Pancreas (tissue), 10 donors: Measurements from ENCODE around the gene XPO6. TPM values are rescaled to one million over a fixed set of nuclear protein-coding genes. Genes with fewer than 3 reads are reported as not detected.
A peak's percentile ranks its signal among the peaks of the same experiment; 100 is the strongest.

ENCODE experiments used
- ATAC-seq, 4 donors: fragments of 200-7000 bp; cut with Tn5 transposase; one replicate each; pipeline versions ENCODE4 v1.8.0 to v1.9.1; 2020; ENCODE audit warnings: mild to moderate bottlenecking in 4 of 4, moderate library complexity in 4 of 4
- DNase-seq, 6 donors: peaks; one replicate each; pipeline ENCODE4 v3.0.0-alpha.2; 2020
- FAIRE-seq: peaks from 2 replicates; lab custom pipeline; 2012; peaks lifted over from hg19 to GRCh38; lab: Jason Lieb, UNC
- H3K27ac ChIP-seq, 4 donors: fragments of 200-600 bp; sonication (generic); 1 replicate in 3 of 4; 2 replicates in 1 of 4; pipeline versions ENCODE4 v1.5.0 to v1.8.0; 2020
- H3K27me3 ChIP-seq, 4 donors: fragments of 200-600 bp; one replicate each; pipeline ENCODE4 v1.8.0; 2021
- H3K36me3 ChIP-seq, 3 donors: fragments of 200-600 bp; sonication (generic) in 1 of 3; one replicate each; pipeline versions ENCODE4 v1.5.0 to v1.8.0; 2020 to 2021
- H3K4me1 ChIP-seq, 3 donors: fragments of 200-600 bp; one replicate each; pipeline ENCODE4 v1.8.0; 2021
- H3K4me3 ChIP-seq, 4 donors: fragments of 200-600 bp; sonication (generic) in 2 of 4; one replicate each; pipeline versions ENCODE4 v1.5.0 to v1.8.0; 2020 to 2021
- H3K9me3 ChIP-seq, 4 donors: fragments of 200-600 bp; one replicate each; pipeline ENCODE4 v1.8.0; 2021
- WGBS, 2 donors: extraction: QIAGEN DNeasy Blood & Tissue Kit; methylation state at CpG; one replicate each; pipeline ENCODE4 v1.1.7; 2013; 5-methylcytosine and 5-hydroxymethylcytosine counted together
- intact Hi-C, 3 donors: fragments of 100-400 bp; cut with DNase I; formaldehyde crosslinking; loops; one replicate each; pipeline versions ENCODE4 v1.11.1 to v1.14.2; 2022
- polyA plus RNA-seq, 2 donors: library from polyadenylated mRNA; stranded (reverse); fragments of 200-250 nt; gene quantifications; one replicate each; pipeline ENCODE4 v1.2.3, GENCODE V29; 2013
- total RNA-seq, 6 donors: library from RNA; stranded (reverse); fragmentation: NEBNext Ultra II Directional in 4 of 6; extraction: Animal tissue kit (Norgen Biotek cat#: 25700) in 4 of 6; gene quantifications; one replicate each; pipeline versions ENCODE4 v1.2.1 to v1.2.4, GENCODE V29; 2021 to 2023
- TF ChIP-seq, protein P1 (sequence below), 4 donors: fragments of 200-600 bp; sonication (generic) in 3 of 4; IDR thresholded peaks; one replicate each; pipeline versions ENCODE4 v1.5.0 to v1.8.0; 2021; ENCODE audit warnings: antibody characterized with exemption in 4 of 4
- donor health status: healthy with polysubstance abuse.
- donor health status: DM: no; HTN: no; CAD: no; lungs with moderate emphysema.
- donor health status: DM: no; HTN: no; CAD: no.
- donor health status: control.
- donor health status: control.
- donor health status: Bipolar disorder and iron deficiency.
- donor health status: DM: yes; HTN: yes; CAD: no.
- donor health status: DM: no; HTN: no; CAD: no.
- donor health status: DM: no; HTN: no; CAD: no.
- donor health status: DM: yes; HTN: yes; CAD: no.

XPO6 gene
- total and polyA plus RNA-seq, 8 donors, result 32.6 to 73.6 (median 38.5) TPM

- Histone ChIP-seq H3K9me3 (no peaks in the 10 kb centered on the region), H3K27ac (peak overlapping the region in 1 of 4 donors; percentile 24), H3K27me3 (no peaks in the 10 kb centered on the region), H3K4me3 (no peak overlapping the region), H3K36me3 (peaks cover 0 to 9% (median 0%) of the 10 kb centered on the region in 3 donors), H3K4me1 (peaks cover 0 to 5% (median 0%) of the 10 kb centered on the region in 3 donors)
- TF ChIP-seq, protein P1, sequence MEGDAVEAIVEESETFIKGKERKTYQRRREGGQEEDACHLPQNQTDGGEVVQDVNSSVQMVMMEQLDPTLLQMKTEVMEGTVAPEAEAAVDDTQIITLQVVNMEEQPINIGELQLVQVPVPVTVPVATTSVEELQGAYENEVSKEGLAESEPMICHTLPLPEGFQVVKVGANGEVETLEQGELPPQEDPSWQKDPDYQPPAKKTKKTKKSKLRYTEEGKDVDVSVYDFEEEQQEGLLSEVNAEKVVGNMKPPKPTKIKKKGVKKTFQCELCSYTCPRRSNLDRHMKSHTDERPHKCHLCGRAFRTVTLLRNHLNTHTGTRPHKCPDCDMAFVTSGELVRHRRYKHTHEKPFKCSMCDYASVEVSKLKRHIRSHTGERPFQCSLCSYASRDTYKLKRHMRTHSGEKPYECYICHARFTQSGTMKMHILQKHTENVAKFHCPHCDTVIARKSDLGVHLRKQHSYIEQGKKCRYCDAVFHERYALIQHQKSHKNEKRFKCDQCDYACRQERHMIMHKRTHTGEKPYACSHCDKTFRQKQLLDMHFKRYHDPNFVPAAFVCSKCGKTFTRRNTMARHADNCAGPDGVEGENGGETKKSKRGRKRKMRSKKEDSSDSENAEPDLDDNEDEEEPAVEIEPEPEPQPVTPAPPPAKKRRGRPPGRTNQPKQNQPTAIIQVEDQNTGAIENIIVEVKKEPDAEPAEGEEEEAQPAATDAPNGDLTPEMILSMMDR (IDR thresholded peaks at IDR 0.05), result no peak
- 73 to 88% methylated on average over 4 of the region's 4 CpGs for WGBS, 2 donors
- DNase-seq (no peak), FAIRE-seq (no peak), ATAC-seq (peak in 1 of 4 donors; percentile 24)
- intact Hi-C loops, result no loop called here
Observed at GRCh38 chr16:28163699-28164098, 48.1 kb downstream of the XPO6 start.

DNA sequence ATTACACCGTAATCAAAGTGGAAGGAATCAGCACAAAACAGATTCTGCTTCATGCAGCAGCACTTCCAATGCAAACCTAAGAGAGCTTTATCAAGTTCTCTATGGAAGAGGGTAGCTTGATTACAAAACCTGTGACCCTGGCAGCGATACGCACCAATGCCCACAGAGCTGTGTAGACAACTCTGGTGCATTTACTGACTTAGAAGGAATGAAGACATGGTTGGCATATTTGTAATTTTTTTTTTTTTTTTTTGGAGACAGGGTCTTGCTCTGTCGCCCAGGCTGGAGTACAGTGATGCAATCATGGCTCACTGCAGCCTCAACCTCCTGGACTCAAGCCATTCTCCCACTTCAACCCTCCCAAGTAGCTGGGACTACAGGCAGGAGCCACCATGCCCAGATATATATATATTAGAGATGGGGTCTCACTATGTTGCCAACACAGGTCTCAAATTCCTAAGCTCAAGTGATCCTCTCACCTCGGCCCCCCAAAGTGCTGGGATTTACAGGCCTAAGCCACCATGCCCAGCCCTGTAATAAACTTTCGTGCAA lies 49.4 kb downstream of the XPO6 start:
- no peak overlapping the region for H3K4me3 ChIP-seq
- 91 to 97% methylated on average over 6 of the region's 6 CpGs for WGBS, 2 donors
- FAIRE-seq (no peak), ATAC-seq (no peak), DNase-seq (no peak)
- intact Hi-C loops, result no loop called here
- H3K9me3 ChIP-seq, result no peaks in the 10 kb centered on the region
- no peak overlapping the region for H3K27ac ChIP-seq
- H3K4me1 ChIP-seq, result peaks cover 0 to 5% (median 0%) of the 10 kb centered on the region in 3 donors
- TF ChIP-seq, protein P1 (IDR thresholded peaks at IDR 0.05), result no peak
- H3K27me3 ChIP-seq, result no peaks in the 10 kb centered on the region
- H3K36me3 ChIP-seq, result peaks cover 0 to 9% (median 0%) of the 10 kb centered on the region in 3 donors

- intact Hi-C loops, result no loop called here
- DNase-seq, result no peak
- FAIRE-seq, result no peak
- H3K36me3 ChIP-seq, result peaks cover 0 to 5% (median 0%) of the 10 kb centered on the region in 3 donors
- H3K9me3 ChIP-seq, result no peaks in the 10 kb centered on the region
- no peak overlapping the region for H3K27ac ChIP-seq
- H3K4me3 ChIP-seq, result no peak overlapping the region
- H3K27me3 ChIP-seq, result no peaks in the 10 kb centered on the region
- peaks cover 0 to 5% (median 0%) of the 10 kb centered on the region in 3 donors for H3K4me1 ChIP-seq
- TF ChIP-seq, protein P1 (IDR thresholded peaks at IDR 0.05), result no peak
- no peak for ATAC-seq
Observed at GRCh38 chr16:28161626-28162025, 50.1 kb downstream of the XPO6 start.

GRCh38 chr16:28158136-28158535 lies 53.6 kb downstream of the XPO6 start:
- Histone ChIP-seq H3K36me3 (peaks cover 0 to 18% (median 0%) of the 10 kb centered on the region in 3 donors), H3K27me3 (no peaks in the 10 kb centered on the region), H3K4me3 (no peak overlapping the region), H3K4me1 (no peaks in the 10 kb centered on the region), H3K9me3 (no peaks in the 10 kb centered on the region), H3K27ac (peak overlapping the region in 2 of 4 donors; percentile 3 to 42)
- ATAC-seq, result peak in 2 of 4 donors; percentile 62 to 68
- 85 to 88% methylated on average over 1 of the region's 1 CpG for WGBS, 2 donors
- intact Hi-C loops, result no loop called here
- DNase-seq, result no peak
- peak; percentile 54 for FAIRE-seq
- TF ChIP-seq, protein P1 (IDR thresholded peaks at IDR 0.05), result no peak

DNA sequence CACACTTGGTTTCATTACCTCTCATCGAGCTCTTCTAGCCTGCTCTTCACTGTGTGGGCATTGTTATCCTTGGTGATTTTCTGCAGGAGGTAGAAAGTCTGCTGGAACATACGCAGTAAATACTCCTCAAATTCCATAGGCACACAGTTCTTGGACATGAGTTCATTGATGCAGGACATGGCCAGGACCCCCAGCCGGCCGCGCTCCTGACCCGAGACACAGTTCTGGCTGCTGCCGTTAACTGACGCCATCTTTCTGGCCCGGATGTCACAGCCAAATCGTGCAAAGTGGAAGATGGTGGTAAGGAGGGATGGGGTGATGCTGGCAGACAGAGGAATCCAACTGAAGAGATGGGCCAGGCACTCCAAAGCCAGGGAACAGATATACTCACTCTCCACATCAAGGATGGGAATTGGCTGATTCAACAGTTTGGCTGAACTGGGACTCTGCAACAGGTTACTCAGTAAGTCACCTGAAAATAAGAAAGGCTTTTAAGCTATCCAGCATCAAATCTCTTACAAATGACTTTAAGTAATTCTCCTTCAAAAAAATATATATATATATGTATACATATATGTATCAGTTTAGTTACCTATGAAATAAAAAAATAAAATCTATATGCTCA lies 55.6 kb downstream of the XPO6 start:
- Histone ChIP-seq H3K36me3 (peaks cover 0 to 26% (median 0%) of the 10 kb centered on the region in 3 donors), H3K27me3 (no peaks in the 10 kb centered on the region), H3K27ac (no peak overlapping the region), H3K9me3 (no peaks in the 10 kb centered on the region), H3K4me1 (no peaks in the 10 kb centered on the region), H3K4me3 (no peak overlapping the region)
- WGBS, 2 donors, result 94 to 97% methylated on average over 10 of the region's 10 CpGs
- intact Hi-C loops, result no loop called here
- no peak for ATAC-seq
- no peak for DNase-seq
- TF ChIP-seq, protein P1 (IDR thresholded peaks at IDR 0.05), result no peak
- FAIRE-seq, result no peak
